IMR-90 (cell line): Measurements from ENCODE around the gene DUOX1. TPM values are rescaled to one million over a fixed set of nuclear protein-coding genes. Genes with fewer than 3 reads are reported as not detected.

Experiments used
- ATAC-seq: fragments of 200-7000 bp; cut with Tn5 transposase; 2 replicates; pipeline ENCODE4 v1.9.1; 2020; ENCODE audit warnings: low read depth, mild to moderate bottlenecking, moderate library complexity
- BruUV-seq: library from RNA; stranded (reverse); fragments of 400-500 nt; replicated peaks from 2 replicates; lab custom pipeline; 2021; lab: Mats Ljungman, UMichigan
- CTCF ChIA-PET: fragments of 300-600 bp; formaldehyde crosslinking; extraction: SDS; loops from one replicate; lab custom pipeline; 2021; ENCODE audit warnings: antibody characterized with exemption; lab: Yijun Ruan, JAX
- POLR2A ChIA-PET: fragments of 300-600 bp; sonication (Branson Sonifier 250); formaldehyde crosslinking; loops from one replicate; lab custom pipeline; 2022; ENCODE audit warnings: antibody characterized with exemption; ENCODE audit not compliant: unreplicated experiment; lab: Charles Lee
- DNase-seq: peaks from one replicate; pipeline ENCODE4 v3.0.0; 2013
- H2AFZ ChIP-seq: replicated peaks from 2 replicates; pipeline ENCODE3; 2013; ENCODE audit warnings: low read length, mild to moderate bottlenecking; ENCODE audit not compliant: poor library complexity
- H2AK5ac ChIP-seq: 2 replicates; pipeline ENCODE4 v1.6.1; 2013; ENCODE audit warnings: low read depth, low read length, inconsistent platforms
- H2AK9ac ChIP-seq: replicated peaks from 2 replicates; pipeline ENCODE3; 2013; ENCODE audit warnings: mild to moderate bottlenecking, low read depth, low read length, moderate library complexity; ENCODE audit not compliant: poor library complexity
- H2BK120ac ChIP-seq: 2 replicates; pipeline ENCODE4 v1.6.1; 2013; ENCODE audit warnings: low read depth, low read length, inconsistent platforms
- H2BK15ac ChIP-seq: 3 replicates; pipeline ENCODE4 v1.6.1; 2013; ENCODE audit warnings: low read depth, low read length, inconsistent platforms
- H2BK20ac ChIP-seq: 2 replicates; pipeline ENCODE4 v1.6.1; 2013; ENCODE audit warnings: low read depth, mild to moderate bottlenecking, inconsistent platforms, low read length, moderate library complexity
- H2BK5ac ChIP-seq: 2 replicates; pipeline ENCODE4 v1.6.1; 2013; ENCODE audit warnings: mild to moderate bottlenecking, low read depth, low read length, inconsistent platforms; ENCODE audit not compliant: poor library complexity, severe bottlenecking
- H3K14ac ChIP-seq: replicated peaks from 2 replicates; pipeline ENCODE4 v1.6.1; 2013; ENCODE audit warnings: low read depth, low read length, inconsistent platforms
- H3K18ac ChIP-seq: 2 replicates; pipeline ENCODE4 v1.6.1; 2013; ENCODE audit warnings: low read depth, low read length, control low read depth
- H3K23ac ChIP-seq: 2 replicates; pipeline ENCODE4 v1.6.1; 2013; ENCODE audit warnings: low read depth, low read length, inconsistent platforms
- H3K27ac ChIP-seq: 2 replicates; pipeline ENCODE4 v1.5.1; 2013; ENCODE audit warnings: mild to moderate bottlenecking, control low read depth, low read length; ENCODE audit not compliant: insufficient read depth
- H3K27me3 ChIP-seq: 2 replicates; pipeline ENCODE4 v1.6.1; 2013; ENCODE audit warnings: low read length; ENCODE audit not compliant: control insufficient read depth, insufficient read depth
- H3K36me3 ChIP-seq: 2 replicates; pipeline ENCODE4 v1.6.1; 2013; ENCODE audit warnings: low read length, mixed read lengths; ENCODE audit not compliant: control insufficient read depth, insufficient read depth
- H3K4ac ChIP-seq: 2 replicates; pipeline ENCODE4 v1.6.1; 2013; ENCODE audit warnings: low read depth, low read length, inconsistent platforms
- H3K4me1 ChIP-seq: 2 replicates; pipeline ENCODE4 v1.6.1; 2013; ENCODE audit warnings: low read length, mixed read lengths; ENCODE audit not compliant: control insufficient read depth, insufficient read depth
- H3K4me2 ChIP-seq: 2 replicates; pipeline ENCODE4 v1.6.1; 2013; ENCODE audit warnings: low read depth, mild to moderate bottlenecking, control low read depth, low read length, moderate library complexity
- H3K4me3 ChIP-seq: 2 replicates; pipeline ENCODE4 v1.5.1; 2013; ENCODE audit warnings: low read depth, mild to moderate bottlenecking, control low read depth, low read length, moderate library complexity; ENCODE audit not compliant: insufficient read depth
- H3K56ac ChIP-seq: 2 replicates; pipeline ENCODE4 v1.6.1; 2013; ENCODE audit warnings: low read length, inconsistent platforms; ENCODE audit not compliant: insufficient read depth; ENCODE audit errors: extremely low read depth
- H3K79me1 ChIP-seq, 2 experiments: 2 replicates each; pipeline ENCODE4 v1.6.1; 2013; ENCODE audit warnings: low read length in 2 of 2, inconsistent platforms in 1 of 2, low read depth in 1 of 2
- H3K9ac ChIP-seq: 2 replicates; pipeline ENCODE4 v1.6.1; 2013; ENCODE audit warnings: low read depth, low read length, control low read depth
- H3K9me1 ChIP-seq: 2 replicates; pipeline ENCODE4 v1.6.1; 2013; ENCODE audit warnings: low read length, inconsistent platforms; ENCODE audit not compliant: insufficient read depth
- H3K9me3 ChIP-seq: 2 replicates; pipeline ENCODE4 v1.6.1; 2013; ENCODE audit warnings: low read length; ENCODE audit not compliant: control insufficient read depth, insufficient read depth
- H4K20me1 ChIP-seq: 2 replicates; pipeline ENCODE4 v1.6.1; 2013; ENCODE audit warnings: low read length, inconsistent platforms; ENCODE audit not compliant: insufficient read depth
- H4K5ac ChIP-seq: 2 replicates; pipeline ENCODE4 v1.6.1; 2013; ENCODE audit warnings: mild to moderate bottlenecking, low read depth, low read length, control low read depth
- H4K8ac ChIP-seq, 2 experiments: 2 replicates each; pipeline ENCODE4 v1.6.1; 2013; ENCODE audit warnings: low read depth in 2 of 2, low read length in 2 of 2, control low read depth in 1 of 2, inconsistent platforms in 1 of 2
- H4K91ac ChIP-seq: 2 replicates; pipeline ENCODE4 v1.6.1; 2013; ENCODE audit warnings: low read depth, low read length, inconsistent platforms; ENCODE audit not compliant: insufficient read depth
- BHLHE40 ChIP-seq: fragments of 150-350 bp; IDR thresholded peaks from 2 replicates; pipeline ENCODE4 v1.6.1; 2016; ENCODE audit warnings: mild to moderate bottlenecking, low read depth, low read length
- CEBPB ChIP-seq: IDR thresholded peaks from 2 replicates; pipeline ENCODE4 v1.6.1; 2012; ENCODE audit warnings: low read depth, low read length, improper control_type of control experiment
- CHD1 ChIP-seq: IDR thresholded peaks from 2 replicates; pipeline ENCODE4 v1.6.1; 2012; ENCODE audit warnings: low read depth, low read length, improper control_type of control experiment
- FOS ChIP-seq: fragments of 150-350 bp; IDR thresholded peaks from 2 replicates; pipeline ENCODE4 v1.6.1; 2016; ENCODE audit warnings: low read depth, low read length
- MAFK ChIP-seq: IDR thresholded peaks from 2 replicates; pipeline ENCODE4 v1.6.1; 2012; ENCODE audit warnings: low read depth, low read length, improper control_type of control experiment
- MAZ ChIP-seq: IDR thresholded peaks from 2 replicates; pipeline ENCODE4 v1.6.1; 2012; ENCODE audit warnings: low read depth, mild to moderate bottlenecking, low read length, improper control_type of control experiment, moderate library complexity, borderline replicate concordance
- POLR2A ChIP-seq: IDR thresholded peaks from 2 replicates; pipeline ENCODE4 v1.6.1; 2012; ENCODE audit warnings: mild to moderate bottlenecking, low read depth, low read length
- RAD21 ChIP-seq: IDR thresholded peaks from 2 replicates; pipeline ENCODE4 v1.6.1; 2012; ENCODE audit warnings: low read length, improper control_type of control experiment
- RCOR1 ChIP-seq: IDR thresholded peaks from 2 replicates; pipeline ENCODE4 v1.6.1; 2012; ENCODE audit warnings: mild to moderate bottlenecking, low read length, improper control_type of control experiment; ENCODE audit not compliant: insufficient replicate concordance
- RFX5 ChIP-seq: IDR thresholded peaks from 2 replicates; pipeline ENCODE4 v1.8.0; 2012; ENCODE audit warnings: low read depth, mild to moderate bottlenecking, low read length, moderate library complexity
- SMC3 ChIP-seq: fragments of 150-350 bp; IDR thresholded peaks from 2 replicates; pipeline ENCODE4 v1.6.1; 2016; ENCODE audit warnings: low read depth, mild to moderate bottlenecking, antibody characterized with exemption, low read length, moderate library complexity
- WGBS, 2 experiments: methylation state at CpG; one replicate each; pipeline versions ENCODE4 v1.1.5 to v1.1.7; 2013; ENCODE audit warnings: missing lambda C conversion rate in 2 of 2; ENCODE audit not compliant: insufficient read length in 1 of 2; ENCODE audit errors: extremely low coverage in 2 of 2; 5-methylcytosine and 5-hydroxymethylcytosine counted together
- dilution Hi-C: fragments of 300-500 bp; cut with HindIII; formaldehyde crosslinking; loops from one replicate; pipeline ENCODE4 v1.14.3; 2018; ENCODE audit warnings: low sequenced_read_pairs; ENCODE audit not compliant: unreplicated experiment
- in situ Hi-C: fragments of 300-500 bp; cut with MboI; formaldehyde crosslinking; loops from 3 replicates; pipeline ENCODE4 v1.14.3; 2019; ENCODE audit warnings: low sequenced_read_pairs, inconsistent platforms, mixed read lengths
- intact Hi-C: fragments of 100-400 bp; cut with micrococcal nuclease; formaldehyde crosslinking; loops from 2 replicates; pipeline ENCODE4 v1.10.0; 2022
- polyA plus RNA-seq, 3 experiments: library from polyadenylated mRNA; depleted of rRNA; stranded (reverse); fragments of >200 nt; gene quantifications; 2 replicates each; pipeline ENCODE4 v1.2.3, GENCODE V29; 2012; ENCODE audit warnings: low replicate concordance in 1 of 3
- total RNA-seq: library from RNA; depleted of rRNA; stranded (reverse); fragments of >200 nt; gene quantifications from 2 replicates; pipeline ENCODE4 v1.2.3, GENCODE V29; 2012
- TF ChIP-seq, protein P1 (sequence below): fragments of 150-350 bp; IDR thresholded peaks from 2 replicates; pipeline ENCODE4 v1.6.1; 2016; ENCODE audit warnings: low read depth, mild to moderate bottlenecking, low read length, moderate library complexity, borderline replicate concordance
- TF ChIP-seq, protein P2 (sequence below): conservative IDR thresholded peaks from 2 replicates; pipeline ENCODE4 v1.5.1; 2012; ENCODE audit warnings: mild to moderate bottlenecking, low read depth, low read length, improper control_type of control experiment
- TF ChIP-seq, protein P3 (sequence below): fragments of 150-350 bp; IDR thresholded peaks from 2 replicates; pipeline ENCODE4 v1.6.1; 2017; ENCODE audit warnings: mild to moderate bottlenecking, antibody characterized with exemption, low read length, low read depth

DUOX1 gene
- total and polyA plus RNA-seq, 2 of the 4 experiments (the other 2 are of a cell fraction), result not detected

DNA sequence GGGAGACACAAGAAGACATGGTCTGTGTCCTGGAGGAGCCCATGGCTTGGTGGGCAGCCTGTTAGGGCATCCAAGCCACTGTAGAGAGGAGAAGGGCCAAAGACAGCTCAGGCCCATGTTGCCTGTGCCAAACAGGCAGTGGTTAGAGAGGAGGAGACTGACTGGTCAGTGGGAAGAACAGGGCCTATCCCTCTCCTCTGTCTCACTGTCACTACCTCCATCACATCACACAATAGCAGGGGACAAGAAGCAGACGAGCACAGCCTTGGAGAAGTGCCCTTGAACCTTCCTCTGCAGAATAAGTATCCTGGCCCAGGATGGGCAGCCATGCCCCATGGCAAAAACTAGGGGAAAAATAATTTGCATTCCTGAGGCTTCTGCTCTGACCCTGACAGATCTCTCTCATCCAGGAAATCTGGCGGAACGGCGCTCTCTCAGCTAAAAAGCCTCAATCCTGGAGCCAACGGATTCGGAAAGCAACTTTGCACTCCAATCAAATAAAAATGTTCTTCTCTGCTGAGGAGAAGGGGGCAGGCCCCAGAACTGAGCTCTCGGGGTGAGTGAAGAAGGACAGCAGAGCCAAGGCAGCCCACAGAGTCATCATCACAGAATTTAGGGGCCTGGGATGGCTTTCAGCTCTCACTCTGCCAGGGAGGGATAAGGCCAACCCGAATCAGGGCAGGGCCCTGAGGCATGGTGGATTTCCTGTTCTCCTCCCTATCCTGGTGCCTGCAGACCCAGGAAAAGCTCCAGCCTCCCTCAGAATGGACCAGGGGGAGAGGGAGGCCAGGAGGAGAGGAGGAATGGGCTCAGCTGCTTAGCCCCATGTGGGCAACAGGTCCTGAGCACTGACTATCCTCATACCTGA, 56.3 kb downstream of the DUOX1 start:
- Histone ChIP-seq H3K9ac (no peak overlapping the region), H3K9me1 (peaks cover 12% of the 10 kb centered on the region; the same call in 1 of the 2 replicates), H3K4ac (peak overlapping the region; percentile 30), H2BK20ac (no peak overlapping the region; the same call in 1 of the 2 replicates), H3K79me1 (no peaks in the 10 kb centered on the region), H4K20me1 (no peaks in the 10 kb centered on the region), H3K9me3 (no peaks in the 10 kb centered on the region), H2AK9ac (peak overlapping the region; percentile 33), H4K8ac (no peak overlapping the region), H3K14ac (no peak overlapping the region), H3K36me3 (no peaks in the 10 kb centered on the region), H4K5ac (no peak overlapping the region), H3K27me3 (peaks cover 10% of the 10 kb centered on the region), H4K91ac (no peak overlapping the region), H2BK5ac (no peak overlapping the region), H3K4me2 (peak overlapping the region; percentile 84; the same call in 1 of the 2 replicates), H2BK120ac (no peak overlapping the region), H2AK5ac (0 out of 2 replicates have a peak overlapping the region, but pooled peaks have one; percentile 24), H3K4me3 (peak overlapping the region; percentile 68; the same call in 1 of the 2 replicates), H3K27ac (no peak overlapping the region), H2BK15ac (no peak overlapping the region), H2AFZ (peak overlapping the region; percentile 64), H3K23ac (no peak overlapping the region), H3K56ac (no peak overlapping the region), H3K18ac (no peak overlapping the region), H3K4me1 (peaks cover 8% of the 10 kb centered on the region)
- no TSS peak for BruUV-seq
- ATAC-seq (peak; percentile 27), DNase-seq (peak; percentile 20)
- intact Hi-C loops, result no loop called here
- ChIA-PET CTCF (no interaction called here), POLR2A (no interaction called here)
- WGBS, 2 experiments, result 51% methylated on average over 3 of the region's 8 CpGs; no CpG with 5 or more reads in 1 of the 2 experiments
- in situ Hi-C loops, result loop anchor here (25.0 kb wide), 1 partner anchor 426 kb away; no protein-coding TSS in a partner anchor
- dilution Hi-C loops, result no loop called here
- no peak for TF ChIP-seq MAFK
- no peak for TF ChIP-seq SMC3
- no peak for TF ChIP-seq CEBPB
- TF ChIP-seq CHD1, result no peak
- TF ChIP-seq RAD21, result no peak
- TF ChIP-seq, protein P1, sequence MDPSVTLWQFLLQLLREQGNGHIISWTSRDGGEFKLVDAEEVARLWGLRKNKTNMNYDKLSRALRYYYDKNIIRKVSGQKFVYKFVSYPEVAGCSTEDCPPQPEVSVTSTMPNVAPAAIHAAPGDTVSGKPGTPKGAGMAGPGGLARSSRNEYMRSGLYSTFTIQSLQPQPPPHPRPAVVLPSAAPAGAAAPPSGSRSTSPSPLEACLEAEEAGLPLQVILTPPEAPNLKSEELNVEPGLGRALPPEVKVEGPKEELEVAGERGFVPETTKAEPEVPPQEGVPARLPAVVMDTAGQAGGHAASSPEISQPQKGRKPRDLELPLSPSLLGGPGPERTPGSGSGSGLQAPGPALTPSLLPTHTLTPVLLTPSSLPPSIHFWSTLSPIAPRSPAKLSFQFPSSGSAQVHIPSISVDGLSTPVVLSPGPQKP, result no peak
- no peak for TF ChIP-seq RFX5
- TF ChIP-seq, protein P2, sequence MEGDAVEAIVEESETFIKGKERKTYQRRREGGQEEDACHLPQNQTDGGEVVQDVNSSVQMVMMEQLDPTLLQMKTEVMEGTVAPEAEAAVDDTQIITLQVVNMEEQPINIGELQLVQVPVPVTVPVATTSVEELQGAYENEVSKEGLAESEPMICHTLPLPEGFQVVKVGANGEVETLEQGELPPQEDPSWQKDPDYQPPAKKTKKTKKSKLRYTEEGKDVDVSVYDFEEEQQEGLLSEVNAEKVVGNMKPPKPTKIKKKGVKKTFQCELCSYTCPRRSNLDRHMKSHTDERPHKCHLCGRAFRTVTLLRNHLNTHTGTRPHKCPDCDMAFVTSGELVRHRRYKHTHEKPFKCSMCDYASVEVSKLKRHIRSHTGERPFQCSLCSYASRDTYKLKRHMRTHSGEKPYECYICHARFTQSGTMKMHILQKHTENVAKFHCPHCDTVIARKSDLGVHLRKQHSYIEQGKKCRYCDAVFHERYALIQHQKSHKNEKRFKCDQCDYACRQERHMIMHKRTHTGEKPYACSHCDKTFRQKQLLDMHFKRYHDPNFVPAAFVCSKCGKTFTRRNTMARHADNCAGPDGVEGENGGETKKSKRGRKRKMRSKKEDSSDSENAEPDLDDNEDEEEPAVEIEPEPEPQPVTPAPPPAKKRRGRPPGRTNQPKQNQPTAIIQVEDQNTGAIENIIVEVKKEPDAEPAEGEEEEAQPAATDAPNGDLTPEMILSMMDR, result no peak
- TF ChIP-seq, protein P3, sequence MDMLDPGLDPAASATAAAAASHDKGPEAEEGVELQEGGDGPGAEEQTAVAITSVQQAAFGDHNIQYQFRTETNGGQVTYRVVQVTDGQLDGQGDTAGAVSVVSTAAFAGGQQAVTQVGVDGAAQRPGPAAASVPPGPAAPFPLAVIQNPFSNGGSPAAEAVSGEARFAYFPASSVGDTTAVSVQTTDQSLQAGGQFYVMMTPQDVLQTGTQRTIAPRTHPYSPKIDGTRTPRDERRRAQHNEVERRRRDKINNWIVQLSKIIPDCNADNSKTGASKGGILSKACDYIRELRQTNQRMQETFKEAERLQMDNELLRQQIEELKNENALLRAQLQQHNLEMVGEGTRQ, result no peak
- no peak for TF ChIP-seq POLR2A
- TF ChIP-seq FOS, result no peak
- TF ChIP-seq MAZ, result no peak
- TF ChIP-seq RCOR1, result no peak
- no peak for TF ChIP-seq BHLHE40
